ENCODE results near the gene LRRC8B.

The LRRC8B gene

GRCh38 chr1:89630048-89630447 lies 105.4 kb downstream of the LRRC8B start:
- no peak for DNase-seq (ENCODE audit: low read depth in 3 of 3, low spot score in 1 of 3)

- DNase-seq (ENCODE audit: low read depth in 3 of 3, low spot score in 1 of 3), result no peak
Measured at GRCh38 chr1:89631816-89632656, 107.4 kb downstream of the LRRC8B start.

GRCh38 chr1:89632657-89633247 lies 108.1 kb downstream of the LRRC8B start, which contains the start of gene LRRC8C:
Gene LRRC8C, plus strand, starts transcription at chr1:89633120. Its CDS starts 53,354 bp downstream, at chr1:89686474.
- DNase-seq (ENCODE audit: low read depth in 3 of 3, low spot score in 1 of 3), result peak; percentile 56 to 81 (median 78)

DNA sequence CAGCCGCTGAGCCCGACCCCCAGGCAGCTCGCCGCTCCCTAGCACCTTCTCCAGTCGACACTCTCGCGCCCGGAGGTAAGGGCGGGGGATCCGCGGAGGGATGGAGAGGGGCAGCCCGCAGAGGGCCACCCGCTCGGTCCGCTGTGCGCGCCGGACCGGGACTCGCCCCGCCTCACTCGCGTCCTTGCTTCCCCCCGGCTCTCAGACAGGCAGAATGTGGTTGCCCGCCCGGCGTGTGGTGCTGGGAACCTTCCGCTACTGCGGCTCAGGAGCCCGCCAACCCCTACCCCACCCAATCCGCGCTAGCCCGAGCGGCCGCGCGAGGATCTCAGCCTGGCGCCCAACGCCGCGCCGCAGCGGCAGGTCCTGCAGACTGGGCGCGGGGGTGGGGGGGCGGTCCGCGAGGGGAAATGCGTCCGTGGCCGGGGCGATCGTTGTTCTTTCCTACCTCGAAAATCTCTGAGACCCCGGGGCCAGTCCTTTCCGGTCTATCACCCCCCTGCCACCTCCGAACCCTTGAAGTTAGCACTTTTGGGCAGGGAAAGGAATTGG lies 108.7 kb downstream of the LRRC8B start:
- DNase-seq (ENCODE audit: low read depth in 3 of 3, low spot score in 1 of 3), result peak in 1 of 3 donors; percentile 36

DNA sequence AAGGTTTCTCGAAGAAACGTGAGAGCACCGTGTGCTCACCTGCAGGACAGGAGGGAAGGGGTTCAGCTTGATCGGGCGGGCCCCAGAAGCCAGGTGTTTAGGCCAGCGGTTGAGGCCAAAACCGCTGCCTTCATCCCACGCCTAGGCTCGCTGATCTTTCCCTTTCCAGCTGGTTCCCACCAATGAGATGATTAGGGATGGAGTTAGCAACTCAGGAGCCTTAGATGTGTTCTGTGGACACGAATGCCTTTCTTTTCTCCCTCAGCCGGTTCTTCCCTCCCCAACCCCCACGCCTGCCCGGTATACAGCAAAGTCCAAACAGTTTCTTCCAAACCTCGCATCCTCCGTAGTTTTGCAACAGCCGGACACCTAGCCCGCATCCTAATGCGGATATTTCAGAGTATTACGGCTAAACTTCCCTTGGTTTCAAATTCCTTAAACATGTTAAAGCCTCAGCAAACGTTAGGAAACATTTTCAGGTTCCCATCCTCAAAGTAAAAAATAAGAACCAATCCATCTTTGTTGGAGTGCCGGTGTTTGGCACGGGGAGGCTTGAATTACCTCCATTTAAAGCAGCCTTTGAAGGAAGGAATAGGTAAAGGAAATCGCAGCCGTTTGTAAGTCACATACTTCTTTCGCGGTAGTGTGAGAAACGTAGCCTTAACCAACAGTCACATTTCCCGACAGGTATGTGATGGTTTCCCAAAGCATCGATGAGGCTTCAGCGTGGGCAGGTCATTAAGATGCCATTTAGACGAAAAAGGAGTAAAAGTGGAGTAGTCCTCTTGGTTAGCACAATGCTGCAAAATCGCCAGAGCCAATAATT lies 109.4 kb downstream of the LRRC8B start:
- DNase-seq (ENCODE audit: low read depth in 3 of 3, low spot score in 1 of 3), result no peak

- DNase-seq (ENCODE audit: low read depth in 3 of 3, low spot score in 1 of 3), result no peak
Measured at GRCh38 chr1:89635825-89636815, 111.5 kb downstream of the LRRC8B start.

DNA sequence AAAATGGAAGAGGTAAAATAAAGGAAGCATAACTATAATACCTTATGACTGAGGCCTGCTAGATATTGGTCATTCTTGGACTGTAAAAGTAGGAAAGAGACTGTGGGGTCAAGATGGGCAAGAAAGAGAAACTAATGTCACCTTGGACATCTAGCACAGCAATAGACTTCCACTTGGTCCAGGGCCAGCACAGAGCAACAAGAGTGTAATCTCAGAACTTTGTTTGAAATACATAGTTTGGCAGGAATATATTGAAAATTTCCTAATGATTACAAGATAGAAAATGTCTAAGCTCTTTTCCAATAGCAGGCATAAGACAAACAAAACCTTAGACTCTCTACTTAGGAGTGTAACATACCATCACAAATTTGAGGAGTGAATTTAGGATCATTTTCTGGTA lies 112.9 kb downstream of the LRRC8B start:
- no peak for DNase-seq (ENCODE audit: low read depth in 3 of 3, low spot score in 1 of 3)

GRCh38 chr1:89640440-89640839 lies 115.8 kb downstream of the LRRC8B start:
- DNase-seq (ENCODE audit: low read depth in 3 of 3, low spot score in 1 of 3), result no peak

- DNase-seq (ENCODE audit: low read depth in 3 of 3, low spot score in 1 of 3), result no peak
Measured at GRCh38 chr1:89641781-89642180, 117.2 kb downstream of the LRRC8B start.

- no peak for DNase-seq (ENCODE audit: low read depth in 3 of 3, low spot score in 1 of 3)
Measured at GRCh38 chr1:89643577-89643976, 118.9 kb downstream of the LRRC8B start.

DNA sequence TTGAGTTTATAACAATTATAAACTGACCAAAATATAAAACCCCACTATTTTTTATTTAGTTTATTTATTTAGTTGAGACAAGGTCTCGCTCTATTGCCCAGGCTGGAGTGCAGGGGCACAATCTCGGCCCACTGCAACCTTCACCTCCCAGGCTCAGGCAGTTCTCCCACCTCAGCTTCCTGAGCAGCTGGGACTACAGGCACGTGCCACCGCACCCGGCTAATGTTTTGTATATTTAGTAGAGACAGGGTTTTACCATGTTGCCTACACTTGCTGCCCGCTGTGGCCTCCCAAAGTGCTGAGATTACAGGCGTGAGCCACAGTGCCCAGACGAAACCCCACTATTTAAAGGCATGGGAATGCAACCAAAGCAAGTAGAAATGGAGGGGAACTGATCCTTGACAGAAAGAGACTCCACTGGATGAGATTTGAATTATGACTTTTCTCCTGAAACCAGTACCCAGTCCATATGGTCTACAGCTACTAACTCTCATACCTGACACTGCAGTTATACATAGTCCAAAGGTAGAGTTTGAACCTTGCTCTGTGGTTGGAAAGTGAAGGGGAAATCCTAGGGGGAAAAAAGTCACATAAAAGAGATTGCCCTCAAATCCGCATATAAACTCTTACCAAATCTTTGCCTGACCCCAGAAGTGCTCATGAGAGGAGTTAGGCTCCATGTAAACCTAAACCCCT lies 119.6 kb downstream of the LRRC8B start:
- no peak for DNase-seq (ENCODE audit: low read depth in 3 of 3, low spot score in 1 of 3)

DNA sequence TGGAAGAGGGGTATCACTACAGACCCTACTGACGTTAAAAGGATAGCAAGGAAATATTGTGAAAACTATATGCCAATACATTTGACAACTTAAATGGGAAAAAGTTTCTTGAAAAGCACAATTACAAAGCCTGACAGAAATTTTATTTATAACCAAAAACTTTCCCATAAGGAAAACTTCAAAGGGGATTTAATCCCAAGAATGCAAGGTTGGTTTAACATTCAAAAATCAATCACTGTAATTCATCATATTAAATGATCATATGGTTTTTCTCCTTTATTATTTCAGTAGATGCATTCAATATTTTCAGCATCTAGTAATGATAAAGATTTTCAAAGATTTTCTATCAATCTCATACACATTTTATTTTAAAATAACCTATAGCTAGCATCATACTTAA lies 121.6 kb downstream of the LRRC8B start:
- no peak for DNase-seq (ENCODE audit: low read depth in 3 of 3, low spot score in 1 of 3)

All from stimulated activated CD4-positive, alpha-beta T cell treated with anti-CD3 and anti-CD28 coated beads, TNF-alpha, amount 100 ng/mL, for 1 hour (primary cell).